K562 (cell line): Measurements from ENCODE around the gene TMEM218. TPM values are rescaled to one million over a fixed set of nuclear protein-coding genes. Genes with fewer than 3 reads are reported as not detected.

Source experiments
- ATF3 ChIP-seq, 2 experiments: fragments of 450-650 bp in 1 of 2; sonication (generic) in 1 of 2; formaldehyde crosslinking in 1 of 2; IDR thresholded peaks in 1 of 2; conservative IDR thresholded peaks in 1 of 2; 2 replicates each; pipeline versions ENCODE4 v1.6.1 to v1.8.1; 2016 to 2023; ENCODE audit warnings: mild to moderate bottlenecking in 2 of 2, moderate library complexity in 2 of 2, inconsistent platforms in 1 of 2, missing genetic modification reagents in 1 of 2
- BHLHE40 ChIP-seq: IDR thresholded peaks from 2 replicates; pipeline ENCODE4 v1.6.1; 2011; ENCODE audit warnings: low read length, improper control_type of control experiment
- CEBPG ChIP-seq, 3 experiments: fragments of 200-800 bp in 1 of 3; sonication (Bioruptor generic) in 1 of 3; sonication (generic) in 1 of 3; formaldehyde crosslinking in 1 of 3; IDR thresholded peaks in 2 of 3; conservative IDR thresholded peaks in 1 of 3; 2 replicates each; pipeline versions ENCODE4 v1.6.1 to v1.8.0; 2016 to 2022; ENCODE audit warnings: missing compliant biosample characterization in 2 of 3, missing genetic modification characterization in 2 of 3, mild to moderate bottlenecking in 1 of 3, missing genetic modification reagents in 1 of 3
- EP300 ChIP-seq: IDR thresholded peaks from 2 replicates; pipeline ENCODE4 v1.6.1; 2012; ENCODE audit warnings: low read length, improper control_type of control experiment
- ETV6 ChIP-seq, 3 experiments: fragments of 150-350 bp in 1 of 3; sonication (generic) in 1 of 3; formaldehyde crosslinking in 1 of 3; IDR thresholded peaks; 2 replicates each; pipeline versions ENCODE4 v1.6.1 to v1.8.0; 2014 to 2022; ENCODE audit warnings: borderline replicate concordance in 2 of 3, low read depth in 2 of 3, antibody characterized with exemption in 1 of 3, low read length in 1 of 3, mild to moderate bottlenecking in 1 of 3, missing genetic modification reagents in 1 of 3
- FOXJ2 ChIP-seq: fragments of 200-800 bp; sonication (Bioruptor generic); IDR thresholded peaks from 2 replicates; pipeline ENCODE4 v1.6.1; 2016; ENCODE audit warnings: missing genetic modification characterization, missing compliant biosample characterization
- KDM2B ChIP-seq: fragments of 250-450 bp; sonication (Bioruptor Pico); IDR thresholded peaks from 2 replicates; pipeline ENCODE4 v1.8.0; 2021; ENCODE audit warnings: mild to moderate bottlenecking, moderate library complexity
- NELFE ChIP-seq: IDR thresholded peaks from 2 replicates; pipeline ENCODE4 v1.6.1; 2011; ENCODE audit warnings: mild to moderate bottlenecking; ENCODE audit not compliant: insufficient read depth, insufficient read length
- NFYB ChIP-seq: IDR thresholded peaks from 2 replicates; pipeline ENCODE4 v1.6.1; 2011; ENCODE audit warnings: mild to moderate bottlenecking, moderate library complexity; ENCODE audit not compliant: insufficient read length; ENCODE audit errors: extremely low read depth
- PHB2 ChIP-seq: fragments of 450-650 bp; IDR thresholded peaks from 2 replicates; pipeline ENCODE4 v1.6.1; 2017; ENCODE audit warnings: low read depth
- SMARCA5 ChIP-seq: fragments of 450-650 bp; IDR thresholded peaks from 2 replicates; pipeline ENCODE4 v1.6.1; 2016
- SRSF7 ChIP-seq: fragments of 200-400 bp; formaldehyde crosslinking; optimal IDR thresholded peaks from 2 replicates; pipeline ENCODE3; 2017; ENCODE audit warnings: mild to moderate bottlenecking, low read depth, low read length
- TRIM24 ChIP-seq, 2 experiments: fragments of 450-650 bp; IDR thresholded peaks; 2 replicates each; pipeline ENCODE4 v1.6.1; 2016
- ZBTB5 ChIP-seq: fragments of 450-650 bp; IDR thresholded peaks from 2 replicates; pipeline ENCODE4 v1.6.1; 2017; ENCODE audit warnings: antibody characterized with exemption
- polyA plus RNA-seq, 8 experiments: library from polyadenylated mRNA; depleted of rRNA in 4 of 8; stranded (reverse) in 5 of 8; unstranded in 3 of 8; fragments of >200 nt; fragmentation: Nextera tagmentation in 2 of 8; fragmentation: Illumina TruSeq in 1 of 8; extraction: Ambion mirVana in 2 of 8; extraction: Trizol in 1 of 8; gene quantifications; 2 replicates each; pipeline versions ENCODE4 v1.2.1 to v1.2.3, GENCODE V29; 2011 to 2014; ENCODE audit warnings: inconsistent platforms in 1 of 8, missing spikeins in 1 of 8
- total RNA-seq, 7 experiments: library from RNA; depleted of rRNA in 6 of 7; stranded (reverse); fragments of >200 nt in 6 of 7; fragmentation: Illumina TruSeq in 2 of 7; extraction: Trizol in 2 of 7; gene quantifications; 2 replicates each; pipeline versions ENCODE4 v1.2.1 to v1.2.3, GENCODE V29; 2011 to 2021; ENCODE audit warnings: low replicate concordance in 1 of 7
- TF ChIP-seq, protein P1 (sequence below): fragments of 450-650 bp; IDR thresholded peaks from 2 replicates; pipeline ENCODE4 v1.6.1; 2016; ENCODE audit warnings: antibody characterized with exemption
- TF ChIP-seq, protein P2 (sequence below): fragments of 450-650 bp; IDR thresholded peaks from 2 replicates; pipeline ENCODE4 v1.6.1; 2016; ENCODE audit warnings: missing biosample characterization, missing genetic modification characterization
- TF ChIP-seq, protein P3 (sequence below): fragments of 450-650 bp; conservative IDR thresholded peaks from 2 replicates; pipeline ENCODE4 v1.6.1; 2016; ENCODE audit warnings: missing genetic modification characterization, low read depth, mild to moderate bottlenecking, control low read depth, missing compliant biosample characterization

TMEM218 gene
- total and polyA plus RNA-seq, 9 of the 15 experiments (the other 6 are each of a cell fraction or from before 2014, with no cell fraction given), result 13.4 to 32.2 (median 25.4) TPM

DNA sequence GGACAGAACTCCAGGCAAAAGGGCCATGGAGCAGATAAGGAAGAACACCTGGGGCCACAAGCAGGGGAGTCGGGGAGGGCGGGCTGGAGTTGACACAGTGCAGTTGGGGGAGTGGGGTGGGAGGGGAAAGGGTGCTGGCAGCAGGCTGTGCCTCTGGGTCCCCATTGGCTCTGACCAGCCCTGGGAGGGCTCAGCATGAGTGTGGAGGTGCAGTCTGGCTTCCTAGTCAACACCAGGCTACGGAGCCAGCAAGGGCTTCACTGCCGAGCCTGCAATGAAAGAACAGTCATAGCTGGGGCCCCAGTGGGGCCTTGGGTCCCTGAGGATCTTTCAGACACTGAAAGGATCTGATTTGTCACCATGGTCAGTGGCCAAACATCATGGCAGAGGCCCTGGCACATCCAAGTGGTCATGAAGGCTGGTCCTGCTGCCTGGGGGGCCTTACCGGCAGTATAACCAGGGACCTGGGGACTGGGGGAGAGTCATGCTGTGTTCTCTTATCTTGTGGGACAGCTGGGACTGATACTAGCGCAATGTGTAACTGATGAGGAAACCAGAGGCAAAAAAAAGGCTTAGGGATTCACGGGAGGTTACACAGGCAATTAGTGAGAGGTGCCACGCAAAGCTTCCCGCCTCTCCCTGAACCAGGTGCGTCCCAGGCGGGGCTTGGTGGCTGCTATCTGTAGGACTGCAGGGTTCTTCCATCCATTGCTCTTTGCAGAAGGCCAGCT is 36.8 kb downstream of the TMEM218 start (continued):
- TF ChIP-seq, protein P1, sequence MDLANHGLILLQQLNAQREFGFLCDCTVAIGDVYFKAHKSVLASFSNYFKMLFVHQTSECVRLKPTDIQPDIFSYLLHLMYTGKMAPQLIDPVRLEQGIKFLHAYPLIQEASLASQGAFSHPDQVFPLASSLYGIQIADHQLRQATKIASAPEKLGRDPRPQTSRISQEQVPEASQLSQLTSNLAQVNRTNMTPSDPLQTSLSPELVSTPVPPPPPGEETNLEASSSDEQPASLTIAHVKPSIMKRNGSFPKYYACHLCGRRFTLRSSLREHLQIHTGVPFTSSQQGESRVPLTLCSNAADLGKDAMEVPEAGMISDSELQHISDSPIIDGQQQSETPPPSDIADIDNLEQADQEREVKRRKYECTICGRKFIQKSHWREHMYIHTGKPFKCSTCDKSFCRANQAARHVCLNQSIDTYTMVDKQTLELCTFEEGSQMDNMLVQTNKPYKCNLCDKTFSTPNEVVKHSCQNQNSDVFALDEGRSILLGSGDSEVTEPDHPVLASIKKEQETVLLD, result peak; percentile 58; the same call in 1 of the 2 replicates
- TF ChIP-seq NELFE (no peak), BHLHE40 (0 out of 2 replicates have a peak, but pooled peaks have one; percentile 16), ZBTB5 (no peak), ETV6 (IDR thresholded peaks at IDR 0.05; ENCODE audit: borderline replicate concordance in 1 of 2, low read depth in 2 of 2, low read length in 1 of 2) (no peak), ETV6 (CRISPR knock-in tag; IDR thresholded peaks at IDR 0.05; ENCODE audit: borderline replicate concordance) (no peak), CEBPG (CRISPR knock-in tag; IDR thresholded peaks at IDR 0.05) (peak; percentile 44; the same call in 1 of the 2 replicates), CEBPG (tag; conservative IDR thresholded peaks at IDR 0.05 in 1 of 2, IDR thresholded peaks at IDR 0.05 in 1 of 2) (0 out of 4 replicates have a peak, but pooled peaks of 1 of the 2 experiments have one; percentile 22), TRIM24 (IDR thresholded peaks at IDR 0.05) (peak; percentile 73 to 79), NFYB (no peak), FOXJ2 (tag) (no peak), PHB2 (peak; percentile 43; the same call in 1 of the 2 replicates), ATF3 (IDR thresholded peaks at IDR 0.05) (peak; percentile 74), ATF3 (CRISPR knock-in tag; conservative IDR thresholded peaks at IDR 0.05) (0 out of 2 replicates have a peak, but pooled peaks have one; percentile 58), KDM2B (no peak), SRSF7 (no peak), SMARCA5 (no peak), EP300 (peak; percentile 85)
- TF ChIP-seq, protein P2, sequence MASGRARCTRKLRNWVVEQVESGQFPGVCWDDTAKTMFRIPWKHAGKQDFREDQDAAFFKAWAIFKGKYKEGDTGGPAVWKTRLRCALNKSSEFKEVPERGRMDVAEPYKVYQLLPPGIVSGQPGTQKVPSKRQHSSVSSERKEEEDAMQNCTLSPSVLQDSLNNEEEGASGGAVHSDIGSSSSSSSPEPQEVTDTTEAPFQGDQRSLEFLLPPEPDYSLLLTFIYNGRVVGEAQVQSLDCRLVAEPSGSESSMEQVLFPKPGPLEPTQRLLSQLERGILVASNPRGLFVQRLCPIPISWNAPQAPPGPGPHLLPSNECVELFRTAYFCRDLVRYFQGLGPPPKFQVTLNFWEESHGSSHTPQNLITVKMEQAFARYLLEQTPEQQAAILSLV (tag), result no peak
- TF ChIP-seq, protein P3, sequence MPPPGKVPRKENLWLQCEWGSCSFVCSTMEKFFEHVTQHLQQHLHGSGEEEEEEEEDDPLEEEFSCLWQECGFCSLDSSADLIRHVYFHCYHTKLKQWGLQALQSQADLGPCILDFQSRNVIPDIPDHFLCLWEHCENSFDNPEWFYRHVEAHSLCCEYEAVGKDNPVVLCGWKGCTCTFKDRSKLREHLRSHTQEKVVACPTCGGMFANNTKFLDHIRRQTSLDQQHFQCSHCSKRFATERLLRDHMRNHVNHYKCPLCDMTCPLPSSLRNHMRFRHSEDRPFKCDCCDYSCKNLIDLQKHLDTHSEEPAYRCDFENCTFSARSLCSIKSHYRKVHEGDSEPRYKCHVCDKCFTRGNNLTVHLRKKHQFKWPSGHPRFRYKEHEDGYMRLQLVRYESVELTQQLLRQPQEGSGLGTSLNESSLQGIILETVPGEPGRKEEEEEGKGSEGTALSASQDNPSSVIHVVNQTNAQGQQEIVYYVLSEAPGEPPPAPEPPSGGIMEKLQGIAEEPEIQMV (tag), result no peak
